T1000 (cell line): ENCODE results near the gene LCA5L.
"Not testable (repeated sequence)": the region's sequence is repeated elsewhere in the genome, so short reads cannot be mapped to it uniquely, and the experiment has no call there.

Experiments used
- DNase-seq: peaks from one replicate; lab custom pipeline; 2025; ENCODE audit warnings: mixed read lengths; lab: John Stamatoyannopoulos, UW

The LCA5L gene

DNA sequence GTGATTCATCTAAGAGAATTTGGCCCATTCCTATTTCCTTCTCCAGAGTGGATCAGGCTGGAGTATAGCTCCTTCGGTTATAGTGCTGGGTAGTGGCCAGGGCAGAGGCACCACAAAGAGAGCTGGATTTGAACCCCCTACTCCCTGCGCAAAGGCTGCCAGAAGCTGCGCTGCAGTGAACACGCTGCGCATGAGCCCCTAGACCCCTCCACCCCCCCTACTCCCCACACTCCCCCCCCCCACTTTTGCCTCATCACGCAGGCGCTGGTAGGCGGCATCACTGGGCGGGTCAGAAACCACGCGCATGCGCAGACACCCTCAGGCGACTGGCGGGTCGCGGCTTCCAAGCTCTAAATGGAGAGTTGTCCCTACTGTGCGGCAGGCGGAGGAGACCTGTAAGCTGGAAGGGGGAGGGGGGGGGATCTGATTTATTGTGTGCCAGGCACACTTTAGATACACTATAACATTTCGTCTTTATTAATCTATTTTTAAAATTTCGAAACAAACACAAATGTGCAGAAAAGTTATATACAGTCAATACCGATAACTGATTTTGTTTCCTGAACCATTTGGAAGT is 58.0 kb downstream of the LCA5L start:
- peak; percentile 79 for DNase-seq

DNA sequence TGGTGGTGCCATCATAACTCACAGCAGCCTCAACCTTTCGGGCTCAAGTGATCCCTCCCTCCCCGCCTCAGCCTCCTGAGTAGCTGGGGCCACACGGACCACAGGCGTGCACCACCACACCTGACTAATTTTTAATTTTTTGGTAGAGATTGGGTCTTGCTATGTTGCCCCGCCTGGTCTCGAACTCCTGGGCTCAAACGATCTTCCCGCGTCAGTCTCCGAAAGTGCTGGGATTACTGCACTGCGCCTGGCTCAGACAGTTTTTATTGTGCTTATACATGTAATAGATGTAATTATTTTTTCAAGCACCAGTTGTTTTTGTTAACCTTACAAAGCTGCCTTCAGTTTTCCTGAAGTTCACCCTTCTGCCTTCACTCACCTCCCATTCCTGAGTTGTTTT is 58.7 kb downstream of the LCA5L start:
- no peak for DNase-seq

DNA sequence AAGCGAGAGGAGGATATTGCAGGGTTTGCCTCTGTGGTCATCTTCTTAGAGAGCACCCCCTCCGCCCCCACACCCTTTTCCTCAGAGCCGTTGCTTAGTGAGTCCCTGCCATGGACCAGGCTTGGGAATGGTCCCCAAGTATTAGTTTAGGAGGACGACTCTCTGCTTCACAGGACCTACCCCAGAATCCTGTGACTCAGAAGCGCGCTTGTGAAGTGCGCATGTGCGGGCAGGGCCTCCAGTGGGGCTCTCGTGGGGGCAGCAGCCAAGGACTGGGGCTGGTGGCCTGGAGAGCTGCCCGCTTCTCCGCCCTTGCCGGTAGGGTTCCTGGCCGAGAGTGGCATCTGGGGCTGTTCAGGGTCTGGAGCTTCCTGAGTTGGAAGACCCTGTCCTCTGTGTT is 59.4 kb downstream of the LCA5L start:
- no peak for DNase-seq

DNA sequence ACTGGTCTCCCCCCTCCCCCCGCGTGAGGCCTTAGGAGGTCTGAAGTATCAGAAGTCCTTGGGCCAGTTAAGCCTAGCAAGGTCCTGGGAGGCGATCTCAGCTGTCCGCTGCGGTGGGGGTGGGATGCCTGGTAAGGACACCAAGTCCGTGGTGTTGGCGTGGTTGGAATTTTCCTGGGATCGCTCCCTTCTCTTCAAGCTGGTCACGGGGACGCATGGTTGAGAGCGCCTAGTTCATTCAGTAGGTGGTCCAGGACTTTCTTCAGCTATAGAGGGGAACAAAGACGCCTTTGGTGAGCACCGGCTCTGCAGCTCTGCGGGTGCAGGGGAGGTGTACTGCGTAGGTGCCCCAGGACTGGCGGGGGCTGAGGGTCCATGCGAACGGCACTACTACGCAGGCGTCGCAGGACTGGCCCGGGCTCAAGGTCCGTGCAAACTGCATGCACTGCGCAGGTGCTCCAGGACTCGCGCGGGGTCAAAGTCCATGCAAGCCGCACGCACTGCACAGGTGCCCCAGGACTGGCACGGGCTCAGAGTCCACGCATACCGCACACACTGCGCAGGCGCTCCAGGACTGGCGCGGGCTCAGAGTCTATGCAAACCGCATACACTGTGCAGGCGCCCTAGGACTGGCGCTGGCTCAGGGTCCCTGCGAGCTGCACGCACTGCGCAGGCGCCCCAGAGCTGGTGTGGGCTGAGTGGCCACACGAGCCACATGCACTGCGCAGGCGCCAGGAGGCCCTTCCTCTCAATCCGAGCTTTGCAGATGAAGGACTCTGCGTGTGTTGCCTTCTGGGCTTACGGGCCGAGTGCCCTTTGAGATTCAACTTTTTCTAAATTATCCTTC is 60.1 kb downstream of the LCA5L start:
- peak; percentile 67 for DNase-seq

DNA sequence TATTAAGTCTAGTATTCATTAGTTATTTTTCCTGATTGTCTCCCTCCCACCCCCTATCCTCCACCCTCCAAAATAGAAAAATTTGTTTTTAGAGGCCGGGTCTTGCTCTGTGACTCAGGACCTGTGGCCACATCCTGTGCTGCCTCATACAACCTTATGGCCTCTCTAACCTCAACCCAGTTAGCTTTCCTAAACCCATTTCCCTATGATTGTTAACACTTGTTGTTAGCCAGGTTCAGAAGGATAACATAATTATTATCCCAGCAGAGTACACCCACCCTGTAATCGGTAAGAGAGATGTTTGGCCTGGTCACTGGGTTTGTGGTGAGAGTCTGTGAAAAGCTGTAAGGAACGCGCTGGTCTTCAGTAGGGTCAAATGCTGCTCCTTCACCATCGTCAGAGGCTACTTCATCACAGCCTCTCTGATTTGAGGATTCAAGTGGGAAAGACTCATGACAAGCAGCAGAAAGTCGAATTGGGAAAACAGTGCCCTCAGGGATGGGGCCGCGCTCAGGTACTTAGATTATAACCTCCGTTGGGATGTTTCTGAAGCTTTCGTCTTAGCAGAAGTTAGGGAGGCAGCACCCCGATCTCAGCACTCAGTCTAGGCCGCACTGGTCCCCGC is 60.8 kb downstream of the LCA5L start:
- DNase-seq: no peak

DNA sequence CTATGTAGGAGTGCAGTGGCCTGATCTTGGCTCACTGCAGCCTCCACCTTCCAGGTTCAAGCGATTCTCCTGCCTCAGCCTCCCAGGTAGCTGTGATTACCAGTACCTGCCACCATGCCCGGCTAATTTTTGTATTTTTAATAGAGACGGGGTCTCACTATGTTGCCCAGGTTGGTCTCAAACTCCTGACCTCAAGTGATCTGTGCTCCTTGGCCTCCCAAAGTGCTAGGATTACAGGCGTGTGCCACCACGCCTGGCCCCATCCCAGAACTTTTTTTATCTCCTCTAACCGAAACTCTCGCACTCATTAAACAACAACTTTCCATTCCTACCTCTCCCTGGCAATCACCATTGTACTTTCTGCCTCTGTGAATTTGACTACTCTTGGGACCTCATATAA is 63.5 kb downstream of the LCA5L start:
- DNase-seq: not testable (repeated sequence)

DNA sequence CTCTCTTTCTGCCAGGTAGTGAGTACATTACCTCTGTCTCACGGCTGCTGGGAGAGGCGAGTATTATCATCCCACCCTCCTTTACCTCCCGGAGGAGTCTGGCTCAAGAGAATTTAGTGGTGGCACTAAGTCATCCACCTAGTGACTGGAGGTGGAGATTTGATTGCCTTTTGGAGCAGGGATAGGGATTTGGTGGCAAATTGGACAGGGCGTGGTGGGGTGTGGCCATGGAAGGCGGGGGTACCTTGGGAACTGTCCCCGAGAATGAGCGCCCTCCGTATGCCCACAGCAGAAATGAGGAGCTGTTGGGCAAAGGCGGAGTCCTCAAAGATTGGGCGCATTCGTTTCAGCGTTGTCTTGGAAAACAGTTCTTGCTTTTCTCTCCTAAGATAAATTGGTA is 64.6 kb downstream of the LCA5L start:
- no peak for DNase-seq

DNA sequence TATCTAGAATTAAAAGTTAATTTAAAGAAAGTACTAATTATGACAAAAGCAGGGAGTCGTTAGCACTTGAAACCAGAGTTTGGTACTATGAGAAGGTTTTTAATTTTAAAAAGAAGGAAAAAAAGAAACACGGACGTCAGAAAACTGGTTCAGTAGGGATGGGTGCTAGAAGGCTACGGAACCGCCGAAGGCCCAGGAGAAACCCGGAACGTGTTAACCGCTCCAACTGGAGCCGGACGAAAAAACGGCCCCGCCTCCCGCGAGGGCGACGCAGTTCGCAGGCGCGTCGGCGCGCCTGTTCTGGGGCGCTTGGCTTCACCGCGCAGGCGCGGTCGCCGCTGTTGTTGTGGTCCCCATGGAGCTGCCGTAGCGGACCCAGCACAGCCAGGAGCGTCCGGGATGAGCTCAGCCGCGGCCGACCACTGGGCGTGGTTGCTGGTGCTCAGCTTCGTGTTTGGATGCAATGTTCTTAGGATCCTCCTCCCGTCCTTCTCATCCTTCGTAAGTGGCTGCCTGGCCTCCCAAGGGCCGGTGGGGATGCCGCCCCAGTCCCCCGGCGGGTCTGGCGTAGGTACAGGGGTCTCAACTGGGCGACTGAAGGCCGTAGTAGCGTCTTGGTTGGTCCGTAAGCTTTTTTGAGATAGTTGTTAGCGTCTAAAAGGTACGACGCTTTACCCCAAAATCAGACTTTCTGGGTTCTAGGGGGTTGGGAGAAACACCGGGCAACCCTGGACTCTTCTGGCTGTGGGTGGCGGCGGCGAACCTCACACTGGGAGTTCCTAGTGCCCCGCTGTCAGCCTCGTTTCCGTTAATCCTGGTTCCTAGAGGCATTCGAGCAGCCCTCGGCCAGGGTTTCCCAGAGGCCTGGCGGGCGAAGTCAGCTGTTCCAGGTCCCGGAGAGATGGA is 65.3 kb downstream of the LCA5L start:
- DNase-seq: peak; percentile 94

DNA sequence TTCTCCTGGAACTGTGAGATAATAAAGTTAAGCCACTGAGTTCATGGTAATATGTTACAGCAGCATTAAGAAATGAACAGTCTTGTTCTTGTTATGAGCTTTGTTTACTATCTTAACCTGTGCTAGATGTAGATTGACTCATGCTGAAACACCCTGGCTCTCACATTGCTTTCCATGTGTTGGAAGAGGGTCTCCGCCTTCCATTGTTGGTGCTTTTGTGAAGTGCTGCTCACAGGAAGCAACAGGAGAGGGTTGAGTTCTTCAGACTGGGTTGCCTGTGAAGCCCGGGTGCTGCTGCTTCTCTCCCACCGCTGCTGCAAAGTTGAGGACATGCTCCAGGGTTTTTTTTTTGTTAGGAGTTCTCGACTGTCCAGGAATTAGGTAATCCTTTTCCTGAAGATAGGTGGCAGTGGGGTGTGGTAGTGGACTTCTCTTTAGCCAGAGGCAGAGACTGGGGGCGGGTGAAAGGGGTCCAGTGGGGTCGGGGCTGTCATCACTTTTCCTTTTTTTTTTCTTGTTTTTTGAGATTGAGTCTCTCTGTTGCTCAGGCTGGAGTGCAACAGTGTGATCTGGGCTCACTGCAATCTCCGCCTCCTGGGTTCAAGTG is 68.0 kb downstream of the LCA5L start:
- DNase-seq: no peak

DNA sequence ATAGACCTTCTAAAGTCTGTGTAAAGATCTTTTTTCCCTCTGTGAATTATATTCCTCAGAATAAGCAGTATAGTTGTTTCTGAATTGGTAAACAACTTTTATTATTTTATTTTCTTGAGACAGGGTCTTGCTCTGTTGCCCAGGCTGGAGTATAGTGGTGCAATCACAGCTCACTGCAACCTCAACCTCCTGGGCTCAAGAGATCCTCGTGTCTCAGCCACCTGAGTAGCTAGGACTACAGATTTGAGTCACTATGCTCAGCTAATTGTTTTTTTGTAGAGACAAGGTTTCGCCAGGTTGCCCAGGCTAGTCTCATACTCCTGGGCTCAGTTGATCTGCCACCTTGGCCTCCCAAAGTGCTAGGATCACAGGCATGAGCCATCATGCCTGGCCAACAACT is 70.1 kb downstream of the LCA5L start:
- DNase-seq: no peak

DNA sequence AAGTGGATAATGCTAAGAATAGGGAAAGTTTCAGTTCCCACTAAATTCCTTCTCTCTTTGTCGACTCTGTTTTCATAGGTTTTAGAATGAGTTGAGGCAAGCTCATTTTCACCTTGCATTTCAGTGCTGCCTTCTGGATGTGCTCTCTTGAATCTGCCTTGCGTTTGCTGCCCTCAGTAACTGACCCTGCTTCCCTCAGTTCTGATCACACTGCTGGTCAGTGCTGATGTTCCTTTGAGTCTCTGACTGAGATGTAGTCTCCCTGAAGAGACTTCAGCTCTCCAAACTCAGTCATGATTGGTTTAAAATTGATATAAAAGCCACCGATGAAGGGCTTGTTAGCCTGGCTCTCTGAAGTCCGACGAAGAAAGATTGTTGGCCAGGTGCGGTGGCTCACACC is 71.5 kb downstream of the LCA5L start:
- no peak for DNase-seq

DNA sequence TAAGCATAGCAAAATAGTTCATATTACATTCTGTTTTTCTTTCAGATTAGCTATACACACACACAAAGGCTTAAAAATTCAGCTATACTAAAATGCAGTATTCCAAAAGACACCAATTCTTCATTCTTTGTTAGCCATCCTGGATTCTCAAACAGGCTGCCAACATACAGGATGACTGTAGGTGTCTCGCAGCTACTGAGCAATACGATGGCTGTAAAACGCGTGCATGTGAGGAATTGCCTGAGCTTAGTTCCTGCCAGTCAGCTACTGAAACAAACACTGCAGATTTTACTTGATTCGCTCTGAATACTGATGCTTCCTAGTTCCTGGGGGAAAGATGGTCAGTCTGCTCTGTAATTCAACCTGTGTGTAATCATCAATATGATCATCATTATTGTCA is 71.9 kb downstream of the LCA5L start:
- DNase-seq: no peak

DNA sequence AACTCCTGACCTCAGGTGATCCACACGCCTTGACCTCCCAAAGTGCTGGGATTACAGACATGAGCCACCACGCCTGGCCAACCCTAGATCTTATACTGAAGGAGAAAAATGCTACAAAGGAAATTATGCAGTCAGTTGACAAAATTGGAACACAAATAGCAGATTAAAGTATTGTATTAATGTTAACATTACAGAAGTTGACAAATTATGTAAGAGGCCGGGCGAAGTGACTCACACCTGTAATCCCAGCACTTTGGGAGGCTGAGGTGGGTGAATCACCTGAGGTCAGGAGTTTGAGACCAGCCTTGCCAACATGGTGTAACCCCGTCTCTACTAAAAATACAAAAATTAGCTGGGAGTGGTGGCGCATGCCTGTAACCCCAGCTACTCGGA is 75.7 kb downstream of the LCA5L start:
- DNase-seq: not testable (repeated sequence)

DNA sequence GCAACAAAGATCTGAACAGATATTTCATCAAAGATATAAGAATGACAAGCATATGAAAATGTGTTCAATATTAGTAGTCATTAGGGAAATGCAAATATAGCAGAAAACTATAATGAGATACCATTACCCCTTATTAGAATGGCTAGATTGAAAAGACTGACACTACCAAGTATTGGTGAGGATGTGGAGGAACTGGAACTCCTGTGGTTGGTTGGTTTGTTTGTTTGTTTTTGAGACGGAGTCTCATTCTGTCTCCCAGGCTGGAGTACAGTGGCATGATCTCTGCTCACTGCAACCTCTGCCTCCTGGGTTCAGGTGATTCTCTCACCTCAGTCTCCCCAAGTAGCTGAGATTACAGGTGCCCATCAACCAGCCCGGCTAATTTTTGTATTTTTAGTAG is 77.8 kb downstream of the LCA5L start:
- DNase-seq: no peak

DNA sequence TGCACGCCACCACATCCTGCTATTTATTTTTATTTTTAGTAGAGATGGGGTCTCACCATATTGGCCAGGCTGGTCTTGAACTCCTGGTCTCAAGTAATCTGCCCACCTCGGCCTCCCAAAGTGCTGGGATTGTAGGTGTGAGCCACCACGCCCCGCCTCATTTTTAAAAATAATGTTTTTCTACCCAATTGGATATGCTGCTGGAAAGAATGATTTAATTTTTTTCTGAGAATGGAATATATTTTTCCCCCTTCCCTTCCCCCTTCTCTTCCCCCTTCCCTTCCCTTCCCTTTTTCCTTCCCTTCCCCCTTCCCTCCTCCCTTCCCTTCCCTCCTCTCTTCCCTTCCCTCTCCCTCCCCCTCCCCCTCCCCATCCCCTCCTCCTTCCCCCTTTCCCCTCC is 79.0 kb downstream of the LCA5L start:
- no peak for DNase-seq

DNA sequence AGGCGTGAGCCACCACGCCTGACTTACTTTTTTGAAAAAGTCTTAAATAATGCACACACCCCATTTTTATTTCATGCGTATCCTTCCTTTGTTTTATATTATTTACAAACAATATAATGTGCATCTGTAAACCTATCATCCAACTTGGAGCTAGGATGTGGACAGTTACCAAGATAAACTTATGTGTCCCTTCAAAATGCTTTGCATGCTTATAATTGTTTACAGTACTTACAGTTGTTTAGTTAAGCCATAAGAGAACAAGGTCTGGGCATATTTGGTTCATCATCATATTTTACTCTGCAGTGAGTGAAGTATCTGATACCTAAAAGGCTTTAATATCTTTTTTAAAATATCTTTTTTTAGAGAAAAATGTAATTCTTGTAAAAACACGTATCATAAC is 80.6 kb downstream of the LCA5L start:
- DNase-seq: no peak

DNA sequence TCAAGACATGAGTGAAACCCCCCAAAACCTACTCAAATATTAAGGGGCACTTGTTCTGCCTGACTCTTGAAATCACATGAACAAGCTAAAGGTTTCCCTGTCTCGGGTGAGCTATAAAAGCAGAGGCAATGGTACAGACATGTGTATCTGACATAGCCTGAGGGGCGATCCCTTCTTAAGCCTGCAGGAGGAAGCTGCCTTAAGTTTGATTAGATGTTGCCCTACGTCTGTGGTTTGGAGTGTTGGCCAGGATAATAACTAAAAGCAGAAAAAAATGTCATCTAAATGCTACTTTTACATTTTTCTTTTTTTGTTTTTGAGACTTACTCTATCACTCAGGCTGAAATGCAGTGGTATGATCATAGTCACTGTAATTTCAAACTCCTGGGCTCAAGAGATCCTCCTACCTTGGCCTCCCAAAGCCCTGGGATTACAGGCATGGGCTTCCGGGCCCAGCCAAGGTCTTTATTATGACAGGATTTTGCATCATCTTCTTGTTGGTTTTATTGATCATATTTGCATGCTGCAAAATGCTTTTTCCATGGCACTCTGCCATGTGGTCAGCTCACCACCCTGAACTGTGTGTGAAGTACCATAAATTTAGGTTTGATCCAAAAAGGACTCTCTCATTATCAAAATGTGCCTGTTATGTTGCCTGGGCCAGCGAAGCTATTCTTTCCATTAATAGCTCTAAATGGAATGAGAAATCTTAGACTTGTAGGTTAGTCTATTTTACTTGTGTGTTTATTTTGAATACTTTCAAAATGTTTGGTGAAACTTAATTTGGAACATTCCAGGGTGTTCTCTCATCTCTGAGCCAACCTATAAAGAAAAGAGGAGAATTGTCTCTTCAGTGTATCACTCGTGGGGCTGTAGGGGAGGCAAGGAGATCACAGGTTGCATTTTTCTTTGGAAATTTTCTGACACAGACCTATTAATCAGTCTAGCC is 81.7 kb downstream of the LCA5L start:
- DNase-seq: no peak

DNA sequence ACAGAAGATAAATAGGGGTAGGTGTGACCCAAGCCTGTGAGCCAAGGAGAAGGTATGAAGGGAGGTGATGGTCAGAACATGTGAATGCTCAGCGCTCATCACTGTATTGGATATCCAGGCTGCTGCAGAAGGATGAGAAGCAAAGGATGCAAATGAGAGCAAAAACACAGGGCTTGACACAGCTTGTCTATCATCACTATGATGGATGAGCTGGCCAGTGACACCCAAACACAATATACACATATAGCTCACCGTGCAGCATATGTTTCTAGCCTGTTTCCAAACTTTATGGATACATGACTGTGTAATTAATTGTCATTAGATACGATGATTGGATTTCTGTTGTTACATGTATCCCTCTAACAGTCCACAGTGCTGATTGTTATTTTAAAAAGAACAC is 82.8 kb downstream of the LCA5L start:
- DNase-seq: no peak

DNA sequence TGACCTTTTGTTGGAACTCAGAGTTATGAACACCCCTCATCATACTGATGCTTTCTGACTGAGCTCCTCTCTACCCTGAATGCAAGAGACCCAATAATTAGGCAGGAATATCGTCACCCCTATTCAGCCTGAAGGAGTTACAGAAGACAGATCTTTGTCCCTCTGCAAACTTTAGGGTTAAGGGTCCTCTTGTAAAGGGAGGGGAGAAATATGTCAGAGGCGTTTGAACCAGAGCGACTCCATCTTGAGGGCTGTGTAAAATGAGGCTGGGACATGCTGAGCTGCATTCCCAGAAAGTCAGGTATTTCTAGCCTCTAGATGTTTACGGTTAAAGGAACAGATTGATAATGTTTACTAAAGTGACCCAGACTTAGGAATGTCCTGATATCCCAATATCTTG is 86.2 kb downstream of the LCA5L start:
- no peak for DNase-seq
